Mesenchymal stem cell (in vitro differentiated cells and primary cell): ENCODE measurements around the gene SUN1.

Experiments
- DNase-seq: peaks from one replicate; pipeline ENCODE4 v3.0.0-alpha.2; 2013
- H2AFZ ChIP-seq: one replicate; pipeline ENCODE4 v1.6.1; 2013; ENCODE audit warnings: low read depth, mild to moderate bottlenecking, control low read depth, inconsistent platforms, low read length, moderate library complexity
- H2AK5ac ChIP-seq: 2 replicates; pipeline ENCODE4 v1.6.1; 2013; ENCODE audit warnings: low read length, moderate library complexity, mild to moderate bottlenecking, inconsistent platforms; ENCODE audit not compliant: severe bottlenecking
- H2BK120ac ChIP-seq: one replicate; pipeline ENCODE4 v1.6.1; 2013; ENCODE audit warnings: low read depth, mild to moderate bottlenecking, inconsistent platforms, low read length, moderate library complexity
- H2BK12ac ChIP-seq, 2 experiments: one replicate each; pipeline ENCODE4 v1.6.1; 2013; ENCODE audit warnings: inconsistent platforms in 2 of 2, low read length in 2 of 2, mild to moderate bottlenecking in 2 of 2, moderate library complexity in 2 of 2, control low read depth in 1 of 2
- H2BK15ac ChIP-seq: one replicate; pipeline ENCODE4 v1.6.1; 2013; ENCODE audit warnings: mild to moderate bottlenecking, low read depth, inconsistent platforms; ENCODE audit not compliant: poor library complexity, severe bottlenecking
- H2BK5ac ChIP-seq: 2 replicates; pipeline ENCODE4 v1.6.1; 2013; ENCODE audit warnings: low read depth, mild to moderate bottlenecking, low read length, control low read depth, inconsistent platforms; ENCODE audit not compliant: poor library complexity, severe bottlenecking
- H3K14ac ChIP-seq, 2 experiments: one replicate each; pipeline ENCODE4 v1.6.1; 2013; ENCODE audit warnings: inconsistent platforms in 2 of 2, low read length in 2 of 2, control low read depth in 1 of 2, mild to moderate bottlenecking in 1 of 2, moderate library complexity in 1 of 2
- H3K18ac ChIP-seq, 2 experiments: one replicate each; pipeline ENCODE4 v1.6.1; 2013; ENCODE audit warnings: inconsistent platforms in 2 of 2, low read length in 2 of 2, control low read depth in 1 of 2, low read depth in 1 of 2, mild to moderate bottlenecking in 1 of 2
- H3K23ac ChIP-seq, 2 experiments: one replicate each; pipeline ENCODE4 v1.6.1; 2013; ENCODE audit warnings: inconsistent platforms in 2 of 2, low read length in 2 of 2, mild to moderate bottlenecking in 2 of 2, moderate library complexity in 2 of 2, control low read depth in 1 of 2
- H3K27ac ChIP-seq: 2 replicates; pipeline ENCODE4 v1.5.1; 2013; ENCODE audit warnings: mild to moderate bottlenecking, moderate library complexity, low read length, control low read depth, inconsistent platforms; ENCODE audit not compliant: poor library complexity, severe bottlenecking
- H3K27me3 ChIP-seq, 2 experiments: 2 replicates each; pipeline versions ENCODE4 v1.6.1 to v1.7.0; 2013; ENCODE audit warnings: low read length in 2 of 2, mild to moderate bottlenecking in 2 of 2, moderate library complexity in 2 of 2, control low read depth in 1 of 2, inconsistent platforms in 1 of 2; ENCODE audit not compliant: control insufficient read depth in 1 of 2, insufficient read depth in 1 of 2
- H3K36me3 ChIP-seq, 2 experiments: 2 replicates each; pipeline versions ENCODE4 v1.6.1 to v1.7.0; 2013; ENCODE audit warnings: low read length in 2 of 2, control low read depth in 1 of 2, inconsistent platforms in 1 of 2, low read depth in 1 of 2, mild to moderate bottlenecking in 1 of 2; ENCODE audit not compliant: insufficient read depth in 2 of 2, control insufficient read depth in 1 of 2
- H3K4ac ChIP-seq, 2 experiments: one replicate each; pipeline ENCODE4 v1.6.1; 2013; ENCODE audit warnings: inconsistent platforms in 2 of 2, low read length in 2 of 2, mild to moderate bottlenecking in 2 of 2, moderate library complexity in 2 of 2, control low read depth in 1 of 2, low read depth in 1 of 2
- H3K4me1 ChIP-seq: 2 replicates; pipeline ENCODE4 v1.6.1; 2013; ENCODE audit warnings: low read depth, low read length, control low read depth; ENCODE audit not compliant: control insufficient read depth, insufficient read depth
- H3K4me2 ChIP-seq: 2 replicates; pipeline ENCODE4 v1.6.1; 2013; ENCODE audit warnings: low read length, mild to moderate bottlenecking, inconsistent platforms; ENCODE audit not compliant: poor library complexity, severe bottlenecking
- H3K4me3 ChIP-seq, 2 experiments: 2 replicates each; pipeline versions ENCODE4 v1.5.1 to v1.7.0; 2013; ENCODE audit warnings: low read length in 2 of 2, mild to moderate bottlenecking in 2 of 2, control low read depth in 1 of 2, low read depth in 1 of 2; ENCODE audit not compliant: insufficient read depth in 1 of 2
- H3K79me1 ChIP-seq: replicated peaks from 2 replicates; pipeline ENCODE4 v1.6.1; 2013; ENCODE audit warnings: mild to moderate bottlenecking, control low read depth, low read length, inconsistent platforms; ENCODE audit not compliant: poor library complexity, severe bottlenecking
- H3K9ac ChIP-seq: 2 replicates; pipeline ENCODE4 v1.7.0; 2013; ENCODE audit warnings: mild to moderate bottlenecking, low read length, moderate library complexity
- H3K9me3 ChIP-seq: 2 replicates; pipeline ENCODE4 v1.7.0; 2013; ENCODE audit warnings: mild to moderate bottlenecking, low read length; ENCODE audit not compliant: control insufficient read depth
- H4K8ac ChIP-seq: one replicate; pipeline ENCODE4 v1.6.1; 2013; ENCODE audit warnings: inconsistent platforms, mild to moderate bottlenecking, low read length, moderate library complexity
- H4K91ac ChIP-seq: one replicate; pipeline ENCODE4 v1.6.1; 2013; ENCODE audit warnings: mild to moderate bottlenecking, low read length, inconsistent platforms
- WGBS: methylation state at CpG from one replicate; pipeline ENCODE4 v1.1.7; 2013; ENCODE audit warnings: mixed read lengths; 5-methylcytosine and 5-hydroxymethylcytosine counted together

The SUN1 gene

DNA sequence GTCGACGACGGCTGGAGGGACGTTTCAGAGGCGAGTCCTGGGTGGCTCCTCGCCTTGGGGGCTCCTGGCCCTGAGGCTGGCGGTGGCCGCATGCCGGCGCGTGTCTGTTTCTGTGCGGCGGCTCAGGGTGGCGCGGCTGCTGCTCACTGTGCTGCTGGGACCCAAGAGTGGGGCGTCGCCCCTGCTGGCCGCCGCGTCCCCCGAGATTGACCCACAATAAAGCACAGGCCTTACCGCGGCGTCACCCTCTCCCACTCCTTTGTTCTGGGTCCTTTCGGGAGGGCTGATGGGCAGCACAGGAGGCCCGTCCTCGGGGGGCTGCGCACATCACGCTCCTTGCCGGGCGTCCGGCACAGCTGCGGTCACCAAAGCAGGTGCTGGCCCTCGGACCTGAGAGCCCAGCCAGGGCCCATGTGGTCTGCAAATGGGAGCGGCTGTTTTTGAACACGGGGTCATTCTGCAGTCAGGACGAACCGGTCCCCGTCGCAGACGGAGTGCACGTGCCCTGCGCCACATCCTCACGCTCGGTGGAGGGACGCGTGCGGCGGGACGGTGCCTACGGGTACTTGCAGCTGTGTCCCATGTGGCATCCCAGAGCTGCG is 63.3 kb downstream of the SUN1 start:
- Histone ChIP-seq H2BK120ac (no peak overlapping the region), H3K4me3 (no peak overlapping the region), H4K91ac (no peak overlapping the region), H3K27me3 (no peaks in the 10 kb centered on the region), H3K9ac (no peak overlapping the region), H3K4me1 (peaks cover 16% of the 10 kb centered on the region), H3K18ac (no peak overlapping the region), H3K14ac (no peak overlapping the region), H2BK5ac (no peak overlapping the region), H2BK12ac (no peak overlapping the region), H3K4ac (no peak overlapping the region), H2BK15ac (no peak overlapping the region), H3K4me2 (no peak overlapping the region), H3K27ac (no peak overlapping the region), H2AK5ac (no peak overlapping the region), H2AFZ (no peak overlapping the region), H3K9me3 (no peaks in the 10 kb centered on the region), H3K36me3 (peaks cover 61 to 90% of the 10 kb centered on the region in 2 experiments), H3K79me1 (peaks cover 23% of the 10 kb centered on the region), H4K8ac (no peak overlapping the region), H3K23ac (no peak overlapping the region)
- WGBS, result 98% methylated on average over 52 of the region's 52 CpGs
- no peak for DNase-seq

DNA sequence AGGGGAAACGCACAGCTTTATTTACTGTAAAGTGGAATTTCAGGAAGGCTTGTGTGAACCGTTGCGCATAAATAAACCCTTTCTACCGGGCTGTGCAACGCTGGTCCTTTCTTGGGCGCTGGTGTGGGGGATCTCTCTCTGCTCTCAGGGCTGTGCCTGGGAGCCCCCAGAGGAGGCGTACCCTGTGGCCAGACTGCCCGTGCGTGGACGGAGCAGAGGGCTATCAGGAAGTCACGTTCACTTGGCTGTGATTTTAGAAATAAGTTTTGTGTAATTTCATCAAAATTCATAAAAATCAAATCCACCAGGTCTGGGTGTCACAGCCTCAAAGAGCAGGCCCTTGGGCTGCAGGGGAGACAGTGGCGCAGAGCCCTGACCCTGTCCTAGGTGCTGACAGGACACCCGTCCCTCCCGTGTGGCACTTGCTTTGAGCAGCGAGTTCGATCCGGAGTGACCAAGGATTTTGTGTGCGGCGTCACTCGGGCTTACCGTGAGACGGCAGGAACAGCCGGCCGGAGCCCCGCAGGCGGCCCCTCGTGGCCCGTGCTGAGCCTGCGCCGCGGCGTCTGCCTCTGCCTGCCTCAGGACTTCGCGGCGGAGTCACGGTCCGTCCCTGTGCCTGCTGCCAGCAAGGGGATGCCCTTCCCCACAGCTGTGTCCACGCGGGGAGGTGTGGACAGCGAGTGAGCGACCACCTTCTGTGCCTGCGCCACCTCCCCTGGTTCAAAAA is 64.2 kb downstream of the SUN1 start:
- H2AK5ac ChIP-seq, result no peak overlapping the region
- H3K23ac ChIP-seq, result no peak overlapping the region
- no peak overlapping the region for H3K27ac ChIP-seq
- peaks cover 52 to 80% of the 10 kb centered on the region in 2 experiments for H3K36me3 ChIP-seq
- H2BK120ac ChIP-seq, result no peak overlapping the region
- 96% methylated on average over 32 of the region's 42 CpGs for WGBS
- H3K4ac ChIP-seq, result no peak overlapping the region
- no peak overlapping the region for H3K9ac ChIP-seq
- no peak overlapping the region for H2BK15ac ChIP-seq
- no peaks in the 10 kb centered on the region for H3K9me3 ChIP-seq
- H4K8ac ChIP-seq, result no peak overlapping the region
- no peaks in the 10 kb centered on the region for H3K27me3 ChIP-seq
- H2AFZ ChIP-seq, result no peak overlapping the region
- no peak for DNase-seq
- H2BK5ac ChIP-seq, result no peak overlapping the region
- peaks cover 18% of the 10 kb centered on the region for H3K4me1 ChIP-seq
- no peak overlapping the region for H3K4me3 ChIP-seq
- no peak overlapping the region for H2BK12ac ChIP-seq
- H3K4me2 ChIP-seq, result no peak overlapping the region
- no peak overlapping the region for H3K18ac ChIP-seq
- no peak overlapping the region for H4K91ac ChIP-seq
- H3K79me1 ChIP-seq, result peaks cover 20% of the 10 kb centered on the region
- no peak overlapping the region for H3K14ac ChIP-seq

DNA sequence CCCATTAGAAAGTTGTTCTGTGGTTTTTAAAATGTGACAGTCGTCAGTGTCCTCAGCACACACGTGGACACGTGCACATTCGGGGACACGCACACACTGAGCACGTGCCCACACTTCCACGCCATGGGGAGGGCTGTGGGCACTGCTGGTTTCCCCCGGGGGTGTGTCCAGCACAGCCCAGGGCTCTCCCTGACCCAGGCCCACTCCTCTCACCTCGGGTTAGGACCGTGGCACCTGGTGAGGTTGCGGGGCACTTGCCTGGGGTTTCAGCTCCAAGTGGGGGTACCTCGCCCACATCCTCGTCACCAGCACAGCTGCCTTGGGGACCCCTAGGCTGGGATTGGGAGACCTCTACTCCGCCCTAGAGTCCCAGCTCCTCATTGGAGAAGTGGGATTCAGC is 64.8 kb downstream of the SUN1 start:
- Histone ChIP-seq H3K4me3 (no peak overlapping the region), H2BK120ac (no peak overlapping the region), H3K14ac (no peak overlapping the region), H4K8ac (no peak overlapping the region), H3K27me3 (no peaks in the 10 kb centered on the region), H2BK15ac (no peak overlapping the region), H3K36me3 (peaks cover 46 to 75% of the 10 kb centered on the region in 2 experiments), H3K4me2 (no peak overlapping the region), H3K4me1 (peaks cover 22% of the 10 kb centered on the region), H2AK5ac (no peak overlapping the region), H3K27ac (no peak overlapping the region), H2AFZ (no peak overlapping the region), H3K18ac (no peak overlapping the region), H2BK5ac (no peak overlapping the region), H3K9me3 (no peaks in the 10 kb centered on the region), H3K79me1 (peaks cover 15% of the 10 kb centered on the region), H3K4ac (no peak overlapping the region), H2BK12ac (no peak overlapping the region), H3K23ac (no peak overlapping the region), H4K91ac (no peak overlapping the region), H3K9ac (no peak overlapping the region)
- no peak for DNase-seq
- WGBS, result 97% methylated on average over 14 of the region's 14 CpGs

DNA sequence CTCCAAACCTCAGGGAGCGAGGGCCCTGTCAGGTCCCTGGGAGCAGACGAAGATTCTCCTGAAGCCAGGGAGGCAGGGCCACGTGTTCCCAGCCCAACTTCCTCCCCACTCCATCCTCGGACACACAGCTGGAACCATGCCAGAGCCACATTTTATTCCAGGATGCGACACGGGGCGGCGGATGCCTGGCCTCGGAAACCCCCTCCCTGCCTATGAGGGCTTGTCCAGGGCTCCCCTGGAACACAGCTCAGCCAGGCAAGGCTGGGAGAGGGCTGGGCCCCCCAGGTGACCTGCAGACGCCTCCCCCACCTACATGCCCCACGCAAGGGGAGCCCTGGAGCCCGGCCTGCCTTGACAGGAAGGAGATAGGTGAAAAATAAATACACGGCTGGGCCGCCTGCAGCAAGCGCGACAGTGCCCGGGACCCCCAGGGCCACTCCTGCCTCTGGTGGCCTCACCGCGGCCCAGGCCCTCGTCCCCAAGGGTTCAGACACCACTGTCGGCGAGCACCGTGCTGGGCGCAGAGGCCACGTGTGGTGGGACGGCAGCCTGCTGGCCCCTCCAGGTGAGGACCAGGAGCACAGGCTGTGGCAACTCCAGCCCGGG is 65.6 kb downstream of the SUN1 start:
- H3K79me1 ChIP-seq, result peaks cover 7% of the 10 kb centered on the region
- H2BK5ac ChIP-seq, result no peak overlapping the region
- no peak overlapping the region for H3K4ac ChIP-seq
- no peak overlapping the region for H2BK120ac ChIP-seq
- no peak overlapping the region for H3K4me3 ChIP-seq
- H2BK15ac ChIP-seq, result no peak overlapping the region
- no peak overlapping the region for H3K9ac ChIP-seq
- WGBS, result 84% methylated on average over 26 of the region's 27 CpGs
- no peak overlapping the region for H2AFZ ChIP-seq
- no peak overlapping the region for H3K18ac ChIP-seq
- peaks cover 40 to 67% of the 10 kb centered on the region in 2 experiments for H3K36me3 ChIP-seq
- DNase-seq, result no peak
- no peak overlapping the region for H2AK5ac ChIP-seq
- H2BK12ac ChIP-seq, result no peak overlapping the region
- H4K8ac ChIP-seq, result no peak overlapping the region
- peak overlapping the region; percentile 45 for H4K91ac ChIP-seq
- peaks cover 18% of the 10 kb centered on the region for H3K4me1 ChIP-seq
- H3K9me3 ChIP-seq, result no peaks in the 10 kb centered on the region
- no peak overlapping the region for H3K14ac ChIP-seq
- H3K27me3 ChIP-seq, result peaks cover 3% of the 10 kb centered on the region in 2 experiments
- no peak overlapping the region for H3K27ac ChIP-seq
- no peak overlapping the region for H3K4me2 ChIP-seq
- H3K23ac ChIP-seq, result no peak overlapping the region
